Measurements from ENCODE around the gene STRIP1.
A peak's percentile ranks its signal among the peaks of the same experiment; 100 is the strongest.
"Not testable (repeated sequence)": the region's sequence is repeated elsewhere in the genome, so short reads cannot be mapped to it uniquely, and the experiment has no call there.

Gene STRIP1

DNA sequence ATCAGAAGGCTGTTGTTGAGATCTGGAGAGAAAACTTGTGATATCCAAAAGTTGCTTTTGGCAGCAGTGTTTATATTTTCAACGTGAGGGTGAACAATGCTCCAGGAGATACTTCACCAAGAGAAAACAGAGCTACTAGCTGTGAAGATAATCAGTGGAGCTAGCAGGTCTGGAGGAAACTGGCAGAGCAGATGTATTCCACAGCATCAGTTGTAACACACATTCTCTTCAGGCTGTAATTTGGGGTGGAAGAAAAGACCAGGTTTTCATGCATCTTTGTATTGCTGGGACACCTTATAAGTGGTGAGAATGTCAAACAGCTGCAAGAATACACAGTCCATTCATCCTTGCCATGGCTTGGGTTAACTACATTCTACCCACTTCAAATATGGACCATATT is 27.9 kb upstream of the STRIP1 start:
- DNase-seq (ENCODE audit: extremely low spot score, insufficient read length, low read depth) (no peak), FAIRE-seq (no peak)

DNA sequence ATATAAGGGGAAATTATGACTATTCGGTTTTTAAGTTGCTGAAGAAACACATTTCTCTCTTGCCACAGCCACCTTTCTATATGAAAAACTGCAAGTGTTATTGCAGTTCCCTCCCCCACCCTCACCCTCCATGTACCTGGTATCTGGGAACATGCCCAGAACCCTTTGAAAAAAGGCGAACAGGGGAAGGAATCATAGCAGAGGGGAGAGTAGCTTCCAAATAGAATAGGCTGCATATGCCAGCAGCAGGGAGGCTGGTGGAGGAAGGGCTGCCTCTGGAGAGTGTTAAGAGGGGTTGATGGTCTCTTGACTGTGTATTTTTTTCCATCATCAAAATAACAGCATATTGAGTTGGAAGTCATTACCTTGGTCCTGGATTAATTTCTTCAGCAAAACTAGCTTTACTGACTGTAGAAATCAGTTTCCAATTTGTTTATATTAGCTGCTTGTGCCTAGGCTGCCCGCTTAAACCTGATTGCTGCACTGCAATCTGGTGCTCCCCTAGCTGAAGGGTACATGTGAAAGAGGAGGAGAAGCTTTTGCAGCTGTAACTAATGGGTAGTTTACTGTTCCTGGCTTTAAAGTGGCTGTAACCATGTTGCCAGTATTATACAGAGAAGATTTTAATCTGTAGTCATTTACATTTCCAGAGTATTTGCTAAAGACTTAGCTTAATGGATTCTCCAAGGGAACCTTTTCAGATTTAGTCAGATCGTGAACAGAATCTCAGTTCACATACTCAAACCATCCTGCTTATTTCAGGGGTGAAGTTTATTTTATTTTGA is 27.2 kb upstream of the STRIP1 start:
- no peak for FAIRE-seq
- DNase-seq (ENCODE audit: extremely low spot score, insufficient read length, low read depth), result no peak

DNA sequence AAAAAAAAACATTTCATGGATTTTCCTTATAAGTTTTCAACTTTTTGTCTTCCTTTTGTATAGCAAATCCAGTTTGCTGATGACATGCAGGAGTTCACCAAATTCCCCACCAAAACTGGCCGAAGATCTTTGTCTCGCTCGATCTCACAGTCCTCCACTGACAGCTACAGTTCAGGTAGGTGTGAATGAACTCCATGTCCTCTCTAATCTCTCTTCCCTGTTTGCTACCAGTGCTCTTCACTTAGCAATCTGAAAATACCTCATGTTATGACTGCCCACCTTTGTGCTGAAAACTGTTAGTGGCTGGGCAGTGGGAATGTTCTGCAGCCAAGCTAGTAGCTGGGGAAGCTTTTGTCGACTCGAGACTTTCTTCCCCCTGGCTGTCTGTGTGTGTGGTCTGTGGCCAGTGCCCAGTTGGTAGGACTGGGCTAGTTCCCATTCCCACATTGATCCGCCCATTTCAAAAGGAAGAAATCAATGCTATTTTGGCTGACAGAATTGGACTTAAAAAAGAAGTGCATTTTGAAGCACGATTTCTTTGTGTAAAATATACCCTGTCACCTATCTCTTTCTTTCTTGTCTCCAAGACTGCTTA is 25.4 kb upstream of the STRIP1 start:
- no peak for DNase-seq (ENCODE audit: extremely low spot score, insufficient read length, low read depth)
- no peak for FAIRE-seq

DNA sequence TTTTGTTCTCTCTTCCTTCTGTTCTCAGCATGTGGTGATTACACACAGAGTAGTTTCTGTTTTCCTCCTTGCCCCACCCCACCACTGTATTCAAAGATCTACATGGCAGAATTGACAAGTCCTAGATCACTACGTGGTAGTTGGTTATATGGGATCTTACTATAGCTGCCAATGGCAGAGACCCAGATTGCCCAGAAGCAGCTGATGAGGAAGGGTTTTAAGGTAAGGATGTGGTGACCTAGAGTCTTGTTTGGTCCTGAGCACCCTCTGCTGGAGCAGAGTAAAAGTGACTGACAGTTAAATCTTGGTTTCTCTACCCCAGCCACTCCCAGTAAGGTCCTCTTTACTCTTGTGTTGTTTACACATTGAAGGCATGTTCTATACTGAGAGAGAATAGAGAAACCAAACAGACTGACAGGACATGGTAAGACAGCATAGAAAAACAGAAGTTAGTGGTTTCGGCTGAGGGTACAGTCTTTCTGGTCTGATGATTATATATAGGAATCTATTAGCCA is 22.8 kb upstream of the STRIP1 start:
- peak; percentile 97 for FAIRE-seq
- peak; percentile 51 for DNase-seq (ENCODE audit: extremely low spot score, insufficient read length, low read depth)

DNA sequence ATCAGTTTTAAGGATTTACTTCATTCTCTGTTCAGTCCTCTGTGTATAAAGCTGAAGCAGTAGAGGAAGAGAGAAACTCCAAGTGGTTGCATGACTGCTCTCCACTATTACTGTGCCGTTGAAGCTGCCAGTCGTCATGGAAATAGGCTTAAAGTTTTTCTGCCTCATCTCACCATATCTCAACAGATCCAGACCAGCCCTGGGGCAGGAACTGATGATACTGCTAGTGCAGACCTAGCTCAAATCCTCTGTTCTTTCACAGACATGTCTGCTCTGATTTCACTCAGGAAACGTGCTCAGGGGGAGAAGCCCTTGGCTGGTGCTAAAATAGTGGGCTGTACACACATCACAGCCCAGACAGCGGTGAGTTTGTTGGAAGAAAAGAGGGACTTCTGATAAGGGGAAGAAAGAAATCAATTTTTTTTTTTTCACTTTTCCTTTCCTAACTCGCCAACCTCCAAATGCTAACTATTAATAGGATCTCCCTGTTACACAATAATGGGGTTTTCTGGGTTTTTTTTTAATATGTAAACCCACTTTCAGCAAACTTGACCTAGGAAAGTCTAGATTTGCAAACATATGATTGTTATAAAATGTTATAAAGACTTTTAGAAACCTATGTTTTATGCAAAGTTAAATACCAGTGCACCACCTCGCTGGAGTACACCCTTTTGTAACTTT is 22.2 kb upstream of the STRIP1 start:
- FAIRE-seq (no peak), DNase-seq (ENCODE audit: extremely low spot score, insufficient read length, low read depth) (no peak)

DNA sequence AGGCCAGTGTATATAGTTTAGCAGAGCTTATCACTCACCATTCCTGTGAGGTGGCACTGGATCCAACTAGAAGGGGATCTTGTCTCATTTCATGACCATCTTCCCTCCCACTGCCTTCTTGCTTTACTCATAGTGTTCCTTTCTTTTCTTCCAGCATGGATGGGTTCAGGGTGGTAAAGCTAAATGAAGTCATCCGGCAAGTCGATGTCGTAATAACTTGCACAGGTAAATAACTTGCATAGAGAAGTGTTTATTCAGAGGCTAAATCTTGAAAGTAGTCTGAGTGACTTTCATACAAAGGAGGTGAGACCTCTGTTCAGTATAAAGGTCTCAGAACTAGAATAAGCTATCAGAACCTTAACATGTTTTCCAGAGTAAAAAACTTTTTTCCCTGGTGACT is 16.6 kb upstream of the STRIP1 start:
- no peak for FAIRE-seq
- no peak for DNase-seq (ENCODE audit: extremely low spot score, insufficient read length, low read depth)

DNA sequence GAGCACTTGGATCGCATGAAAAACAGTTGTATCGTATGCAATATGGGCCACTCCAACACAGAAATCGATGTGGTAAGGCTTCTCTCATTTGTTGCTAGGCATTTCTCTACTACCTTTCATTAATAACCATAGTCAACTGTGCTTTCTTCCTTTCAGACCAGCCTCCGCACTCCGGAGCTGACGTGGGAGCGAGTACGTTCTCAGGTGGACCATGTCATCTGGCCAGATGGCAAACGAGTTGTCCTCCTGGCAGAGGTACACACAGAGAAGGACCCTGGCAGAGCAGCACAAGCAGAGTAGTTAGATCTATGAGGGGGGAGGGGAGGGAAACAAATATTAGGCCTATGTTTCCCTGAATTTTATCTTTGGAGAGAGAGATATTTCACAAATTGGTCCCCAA is 16.0 kb upstream of the STRIP1 start:
- DNase-seq (ENCODE audit: extremely low spot score, insufficient read length, low read depth) (no peak), FAIRE-seq (no peak)

DNA sequence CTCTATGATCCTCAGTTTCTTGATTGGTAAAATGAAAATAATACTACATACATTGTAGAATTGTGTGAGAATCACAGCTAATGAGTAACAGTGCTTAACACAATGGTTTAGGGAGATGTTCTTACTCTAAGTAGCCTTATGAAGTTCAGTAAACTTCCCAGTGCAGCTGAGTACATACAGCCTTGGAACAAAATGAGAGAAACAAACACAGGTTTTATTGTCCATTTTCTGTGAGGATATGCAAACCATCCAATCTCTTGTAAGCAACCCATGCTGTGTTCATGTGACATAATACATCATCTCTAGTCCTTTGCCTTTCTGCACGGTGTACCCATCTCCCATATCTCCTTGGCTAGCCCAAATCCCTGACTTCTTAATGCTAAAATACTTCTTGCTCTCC is 14.7 kb upstream of the STRIP1 start:
- DNase-seq (ENCODE audit: extremely low spot score, insufficient read length, low read depth) (no peak), FAIRE-seq (no peak)

DNA sequence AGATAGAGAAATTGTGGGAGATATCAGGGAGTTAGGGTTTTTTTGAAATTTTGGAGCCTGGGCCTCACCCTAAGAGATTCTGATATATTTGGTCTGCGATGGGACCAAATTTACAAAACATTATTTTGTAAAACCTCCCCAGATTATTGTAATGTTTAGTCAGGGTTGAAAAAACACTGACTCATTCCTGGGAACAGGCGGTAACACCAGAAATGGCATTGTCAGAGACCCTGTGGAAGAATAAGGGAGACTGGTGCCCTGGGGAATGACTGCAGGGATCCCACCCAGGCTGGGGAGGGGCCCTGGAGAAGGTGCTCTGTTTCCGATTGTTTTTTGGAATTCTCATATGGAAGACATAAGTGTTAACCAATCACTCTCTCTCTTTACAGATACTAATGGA is 13.1 kb upstream of the STRIP1 start:
- FAIRE-seq, result no peak
- no peak for DNase-seq (ENCODE audit: extremely low spot score, insufficient read length, low read depth)

DNA sequence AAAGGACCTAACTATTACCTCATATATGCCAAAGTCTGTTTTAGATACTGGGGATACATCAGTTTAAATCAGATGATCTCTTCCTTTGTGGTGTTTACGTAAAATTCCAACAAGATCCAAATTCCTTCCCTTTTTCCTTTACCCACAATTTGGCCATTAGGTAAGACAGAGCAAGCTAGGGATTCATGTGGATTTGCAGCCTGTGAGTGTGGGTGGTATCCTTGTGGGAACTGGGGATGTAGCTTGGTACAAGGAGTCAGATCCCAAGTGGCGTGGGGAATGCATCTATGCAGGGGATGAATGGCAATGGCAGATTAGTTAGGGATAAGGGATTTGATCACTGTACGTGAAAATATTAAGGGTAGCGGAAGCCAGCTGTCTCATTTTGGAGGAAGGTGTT is 9.8 kb upstream of the STRIP1 start:
- no peak for FAIRE-seq
- DNase-seq (ENCODE audit: extremely low spot score, insufficient read length, low read depth), result no peak

DNA sequence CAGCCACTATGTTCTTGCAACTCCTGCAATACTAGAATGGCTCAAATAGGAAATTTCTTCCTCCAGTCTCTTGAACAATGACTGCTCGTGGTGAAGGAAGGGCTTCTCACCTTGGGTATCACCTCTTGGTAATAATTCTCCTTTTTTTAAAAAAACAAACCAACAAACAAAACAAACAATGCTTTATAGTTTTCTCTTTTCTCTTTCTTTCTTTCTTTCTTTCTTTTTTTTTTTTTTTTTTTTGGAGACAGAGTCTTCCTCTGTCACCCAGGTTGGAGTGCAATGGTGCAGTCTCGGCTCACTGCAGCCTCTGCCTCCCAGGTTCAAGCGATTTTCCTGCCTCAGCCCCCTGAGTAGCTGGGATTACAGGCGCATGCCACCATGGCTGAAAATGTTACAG is 3.7 kb upstream of the STRIP1 start:
- DNase-seq (ENCODE audit: extremely low spot score, insufficient read length, low read depth); FAIRE-seq: not testable (repeated sequence)

DNA sequence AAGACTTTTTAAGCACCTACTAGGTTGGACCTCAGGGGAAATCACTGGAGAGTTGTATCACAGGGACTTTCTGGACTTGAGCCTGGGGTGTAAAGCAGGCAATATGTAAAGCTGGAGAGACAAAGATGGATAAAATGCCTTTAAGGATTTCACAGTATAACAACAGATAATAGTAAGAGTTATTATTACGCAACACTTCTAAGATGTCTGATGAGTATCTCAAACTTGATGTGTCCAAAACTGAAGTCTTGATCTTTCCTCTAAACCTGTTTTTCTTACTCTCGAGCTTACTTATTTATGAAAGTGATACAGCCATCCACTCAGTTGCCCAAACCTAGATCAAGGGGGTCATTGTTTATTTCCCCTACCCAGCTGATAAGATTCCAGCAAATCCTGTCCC is 2.1 kb upstream of the STRIP1 start:
- no peak for DNase-seq (ENCODE audit: extremely low spot score, insufficient read length, low read depth)
- FAIRE-seq, result no peak

DNA sequence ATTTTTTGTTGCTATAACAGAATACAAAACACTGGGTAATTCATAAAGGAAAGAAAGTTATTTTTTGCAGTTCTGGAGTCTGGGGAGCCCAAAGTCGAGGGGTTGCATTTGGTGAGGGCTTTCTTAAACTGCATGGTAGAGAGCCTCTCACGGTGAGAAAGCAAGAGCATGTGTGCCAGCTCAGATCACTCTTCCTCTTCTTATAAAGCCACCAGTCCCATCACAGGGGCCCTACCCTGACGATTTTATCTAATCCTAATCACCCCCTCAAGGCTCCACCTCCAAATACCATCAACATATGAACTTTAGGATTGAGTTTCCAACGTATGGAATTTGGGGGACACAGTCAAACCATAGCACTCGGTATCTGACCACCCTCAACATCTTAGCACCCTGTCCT is 1.0 kb upstream of the STRIP1 start:
- DNase-seq (ENCODE audit: extremely low spot score, insufficient read length, low read depth), result no peak
- FAIRE-seq, result no peak

DNA sequence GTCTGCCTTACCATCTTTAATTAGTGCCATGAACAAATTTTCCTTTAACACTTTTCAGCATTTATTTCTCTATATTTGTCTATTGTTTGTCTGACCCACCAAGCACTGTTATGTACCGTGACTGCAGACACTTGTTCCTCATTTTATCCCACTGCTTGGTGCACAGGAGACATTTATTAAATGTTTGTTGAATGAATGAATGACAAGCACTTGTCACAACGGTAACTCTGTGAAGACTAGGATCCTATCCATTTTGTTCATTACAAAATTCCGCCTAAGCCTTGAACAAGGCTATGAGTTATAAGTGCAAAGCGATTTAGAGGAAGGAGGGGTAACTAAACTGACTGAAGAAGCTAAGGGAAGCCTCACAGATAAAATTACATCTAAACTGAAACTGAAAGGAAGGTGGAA is 379 bp upstream of the STRIP1 start:
- DNase-seq (ENCODE audit: extremely low spot score, insufficient read length, low read depth) (no peak), FAIRE-seq (no peak)

DNA sequence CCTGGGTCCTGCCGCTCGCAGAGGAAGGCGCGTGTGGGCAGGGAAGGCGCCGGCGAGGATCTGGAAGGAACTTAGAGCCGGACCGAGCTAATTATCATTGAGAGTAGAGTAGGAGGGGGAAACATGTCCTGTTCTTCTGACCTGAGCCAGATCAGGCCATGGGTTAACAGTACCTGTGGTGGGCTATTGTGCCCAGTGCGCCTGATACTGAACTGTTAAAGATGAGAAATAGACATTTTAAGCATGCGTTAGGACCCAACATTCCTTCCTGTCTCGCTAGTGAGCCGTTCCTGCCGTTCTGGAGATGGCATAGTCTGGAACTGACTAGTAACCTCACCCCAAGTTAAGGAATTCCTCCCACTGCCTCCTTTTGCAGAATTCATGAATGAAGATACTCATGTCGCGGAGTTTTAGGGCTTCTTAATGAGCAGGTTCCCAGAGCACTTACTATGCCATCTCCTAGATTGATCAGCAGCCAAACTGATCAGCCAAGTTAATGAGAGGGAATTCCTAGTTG is 870 bp downstream of the STRIP1 start:
- DNase-seq (ENCODE audit: extremely low spot score, insufficient read length, low read depth) (no peak), FAIRE-seq (no peak)

DNA sequence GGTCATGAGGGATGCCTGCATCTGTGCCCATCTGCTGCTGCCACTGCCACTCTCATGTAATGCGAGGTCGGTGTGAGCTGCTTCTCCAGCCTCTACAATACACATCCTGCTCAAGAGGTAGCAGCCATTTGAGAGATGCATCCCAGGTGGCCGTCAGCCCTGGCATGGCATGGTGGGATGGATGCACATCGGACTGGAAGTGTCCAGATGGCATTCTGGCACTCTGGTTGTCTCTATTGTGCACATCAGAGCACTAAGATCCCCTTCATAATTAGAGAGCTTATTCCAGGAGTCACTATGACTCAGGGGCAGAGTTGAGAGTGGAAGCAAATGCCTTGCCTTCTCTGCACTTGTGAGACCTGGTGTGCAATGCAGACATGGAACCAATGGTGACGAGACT is 3.8 kb downstream of the STRIP1 start:
- no peak for FAIRE-seq
- no peak for DNase-seq (ENCODE audit: extremely low spot score, insufficient read length, low read depth)

DNA sequence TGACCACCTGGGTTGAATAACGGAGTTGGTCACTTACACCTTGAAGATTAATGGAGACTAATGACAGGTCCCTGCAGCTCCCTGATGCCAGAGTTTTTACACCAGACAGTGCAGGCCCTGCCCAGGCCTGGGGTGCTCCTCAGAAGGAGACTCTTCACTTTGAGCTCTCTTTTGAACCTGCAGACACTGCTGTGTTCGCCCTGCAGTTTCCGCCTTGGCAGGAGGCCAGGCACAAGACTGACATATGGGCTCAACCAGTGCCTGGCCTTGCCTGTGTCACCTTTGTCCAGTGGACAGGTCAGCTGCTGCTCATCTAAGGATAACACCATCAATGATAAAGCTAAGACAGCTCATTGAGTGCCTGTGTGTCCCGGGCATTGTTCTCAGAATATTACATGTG is 5.2 kb downstream of the STRIP1 start:
- DNase-seq (ENCODE audit: extremely low spot score, insufficient read length, low read depth), result no peak
- no peak for FAIRE-seq

DNA sequence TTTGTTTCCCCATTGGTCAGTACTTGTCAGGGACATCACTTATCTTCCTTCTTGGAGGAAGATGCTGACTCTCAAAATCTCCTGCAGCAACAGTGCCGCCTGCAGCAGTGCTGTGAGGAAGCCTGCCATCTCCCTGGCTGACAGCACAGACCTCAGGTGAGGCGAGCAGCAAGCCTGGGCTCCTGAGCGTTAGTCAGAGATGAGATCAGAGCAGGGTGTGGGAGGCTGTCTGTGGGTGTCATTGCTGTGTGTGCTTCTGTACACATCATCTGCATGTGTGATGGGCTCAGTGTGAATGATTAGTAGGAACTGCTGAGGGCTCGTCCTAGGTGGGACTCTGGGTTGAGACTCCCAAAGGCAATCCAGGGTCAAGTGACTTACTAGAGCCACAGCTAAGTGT is 6.1 kb downstream of the STRIP1 start:
- no peak for DNase-seq (ENCODE audit: extremely low spot score, insufficient read length, low read depth)

DNA sequence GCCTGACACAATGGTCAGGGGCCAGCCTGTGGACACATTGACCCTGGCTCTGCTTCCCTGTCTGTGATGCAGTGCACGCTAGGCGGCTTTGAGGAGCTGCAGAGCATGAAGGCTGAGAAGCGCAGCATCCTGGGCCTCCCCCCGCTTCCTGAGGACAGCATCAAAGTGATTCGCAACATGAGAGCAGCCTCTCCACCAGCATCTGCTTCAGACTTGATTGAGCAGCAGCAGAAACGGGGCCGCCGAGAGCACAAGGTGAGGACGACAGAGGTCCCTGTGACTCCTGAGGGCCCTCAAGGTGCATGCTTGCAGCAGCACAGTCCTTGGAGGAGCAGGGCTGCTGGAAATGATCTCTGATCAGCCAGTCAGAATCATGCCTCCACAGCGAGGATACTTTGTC is 8.6 kb downstream of the STRIP1 start:
- no peak for DNase-seq (ENCODE audit: extremely low spot score, insufficient read length, low read depth)
- FAIRE-seq, result no peak

More for the DNA sequence above, 6.1 kb downstream of the STRIP1 start:
- no peak for FAIRE-seq

DNA sequence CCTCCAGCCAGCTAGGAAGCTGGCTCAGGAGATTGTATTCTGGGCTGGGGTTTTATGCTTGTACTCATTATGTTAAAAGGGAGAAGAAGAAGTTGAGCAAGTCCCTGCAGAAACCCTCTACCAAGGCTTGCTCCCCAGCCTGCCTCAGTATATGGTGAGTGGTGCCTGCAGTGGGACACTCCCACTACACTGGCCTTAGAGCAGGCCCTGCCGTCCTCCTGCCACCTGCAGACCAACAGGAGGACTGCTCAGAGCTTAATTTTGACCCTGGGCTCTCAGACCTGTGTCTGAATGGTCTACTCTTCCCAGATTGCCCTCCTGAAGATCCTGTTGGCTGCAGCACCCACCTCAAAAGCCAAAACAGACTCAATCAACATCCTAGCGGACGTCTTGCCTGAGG is 13.0 kb downstream of the STRIP1 start:
- no peak for FAIRE-seq
- DNase-seq (ENCODE audit: extremely low spot score, insufficient read length, low read depth), result no peak

DNA sequence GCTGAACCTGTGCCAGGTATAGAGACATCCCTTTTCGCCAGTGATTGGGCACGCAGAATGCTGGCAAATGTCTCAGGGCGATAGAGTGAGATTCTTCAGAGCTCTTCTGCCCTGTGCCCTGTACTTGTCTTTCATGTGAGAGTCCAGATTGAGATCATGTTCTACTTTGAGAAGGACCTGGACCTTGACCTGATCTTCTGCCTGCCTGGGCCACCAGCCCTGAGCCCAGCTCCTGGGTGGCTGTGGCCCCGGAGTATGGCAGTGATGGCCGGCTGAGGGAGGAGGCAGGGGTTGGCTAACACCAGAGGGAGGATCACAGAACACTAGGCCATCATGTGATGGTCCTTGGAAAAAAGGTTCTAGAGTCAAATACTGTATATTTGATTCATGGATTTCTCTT is 13.8 kb downstream of the STRIP1 start:
- DNase-seq (ENCODE audit: extremely low spot score, insufficient read length, low read depth) (no peak), FAIRE-seq (no peak)

Data from GM18507 (cell line).